Stimulated activated effector memory CD8-positive, alpha-beta T cell treated with anti-CD3 and anti-CD28 coated beads, Interleukin-12 subunit alpha, Interleukin-12 subunit beta, amount 100 ng/mL, for 72 hours (primary cell): Measurements from ENCODE around the gene SLC37A1.
A peak's percentile ranks its signal among the peaks of the same experiment; 100 is the strongest.

ENCODE experiments used
- ATAC-seq: fragments of 150-1000 bp; cut with Tn5 transposase; 2 replicates; pipeline ENCODE4 v1.10.0; 2021
- DNase-seq, 2 donors: peaks; one replicate each; pipeline ENCODE4 v3.0.0; 2021 to 2022; ENCODE audit warnings: low spot score in 2 of 2
- H3K27ac Mint-ChIP-seq: one replicate; pipeline ENCODE4 v1.8.0; 2022; ENCODE audit warnings: mild to moderate bottlenecking, mixed read lengths
- H3K36me3 Mint-ChIP-seq: one replicate; pipeline ENCODE4 v1.8.0; 2022; ENCODE audit warnings: mild to moderate bottlenecking, mixed read lengths
- H3K4me1 Mint-ChIP-seq: one replicate; pipeline ENCODE4 v1.8.0; 2022; ENCODE audit warnings: mixed read lengths
- H3K4me3 Mint-ChIP-seq: one replicate; pipeline ENCODE4 v1.8.0; 2022; ENCODE audit warnings: mild to moderate bottlenecking, mixed read lengths
- H3K9me3 Mint-ChIP-seq: one replicate; pipeline ENCODE4 v1.8.0; 2022; ENCODE audit warnings: mixed read lengths

Gene SLC37A1

GRCh38 chr21:42538479-42539275 is 25.0 kb downstream of the SLC37A1 start:
- Mint-ChIP-seq H3K9me3 (no peaks in the 10 kb centered on the region), H3K36me3 (peaks cover 38% of the 10 kb centered on the region), H3K4me1 (peaks cover 14% of the 10 kb centered on the region), H3K27ac (peak overlapping the region; percentile 76), H3K4me3 (no peak overlapping the region)
- DNase-seq (no peak), ATAC-seq (no peak)

- H3K36me3 Mint-ChIP-seq = peaks cover 44% of the 10 kb centered on the region
- ATAC-seq = no peak
Observed at GRCh38 chr21:42539342-42539741, 25.7 kb downstream of the SLC37A1 start.

GRCh38 chr21:42539931-42540343 is 26.3 kb downstream of the SLC37A1 start:
- Mint-ChIP-seq H3K9me3 (no peaks in the 10 kb centered on the region), H3K4me1 (peaks cover 19% of the 10 kb centered on the region), H3K36me3 (peaks cover 46% of the 10 kb centered on the region), H3K4me3 (no peak overlapping the region), H3K27ac (peak overlapping the region; percentile 68)
- ATAC-seq (no peak), DNase-seq (no peak)

More at GRCh38 chr21:42539342-42539741, 25.7 kb downstream of the SLC37A1 start:
- H3K9me3 Mint-ChIP-seq = no peaks in the 10 kb centered on the region
- peaks cover 14% of the 10 kb centered on the region for H3K4me1 Mint-ChIP-seq
- no peak overlapping the region for H3K27ac Mint-ChIP-seq
- H3K4me3 Mint-ChIP-seq = no peak overlapping the region
- no peak for DNase-seq

GRCh38 chr21:42540396-42540795 is 26.7 kb downstream of the SLC37A1 start:
- no peak for DNase-seq
- Mint-ChIP-seq H3K4me1 (peaks cover 24% of the 10 kb centered on the region), H3K36me3 (peaks cover 42% of the 10 kb centered on the region), H3K4me3 (no peak overlapping the region), H3K9me3 (no peaks in the 10 kb centered on the region), H3K27ac (peak overlapping the region; percentile 68)
- ATAC-seq = no peak

GRCh38 chr21:42541174-42541573 is 27.5 kb downstream of the SLC37A1 start:
- no peak for DNase-seq
- H3K9me3 Mint-ChIP-seq = no peaks in the 10 kb centered on the region
- peaks cover 26% of the 10 kb centered on the region for H3K4me1 Mint-ChIP-seq
- no peak overlapping the region for H3K4me3 Mint-ChIP-seq
- no peak for ATAC-seq
- peaks cover 34% of the 10 kb centered on the region for H3K36me3 Mint-ChIP-seq
- H3K27ac Mint-ChIP-seq = no peak overlapping the region

GRCh38 chr21:42541618-42542017 is 28.0 kb downstream of the SLC37A1 start:
- Mint-ChIP-seq H3K4me3 (no peak overlapping the region), H3K4me1 (peaks cover 26% of the 10 kb centered on the region), H3K27ac (no peak overlapping the region), H3K36me3 (peaks cover 33% of the 10 kb centered on the region), H3K9me3 (no peaks in the 10 kb centered on the region)
- no peak for ATAC-seq
- no peak for DNase-seq

- DNase-seq = no peak
- Mint-ChIP-seq H3K4me1 (peaks cover 26% of the 10 kb centered on the region), H3K27ac (no peak overlapping the region), H3K9me3 (no peaks in the 10 kb centered on the region), H3K4me3 (no peak overlapping the region), H3K36me3 (peaks cover 33% of the 10 kb centered on the region)
- ATAC-seq = no peak
Observed at GRCh38 chr21:42542196-42542595, 28.5 kb downstream of the SLC37A1 start.

- DNase-seq = no peak
- H3K36me3 Mint-ChIP-seq = peaks cover 35% of the 10 kb centered on the region
- no peak overlapping the region for H3K4me3 Mint-ChIP-seq
- H3K4me1 Mint-ChIP-seq = peaks cover 26% of the 10 kb centered on the region
- no peak for ATAC-seq
- no peak overlapping the region for H3K27ac Mint-ChIP-seq
- H3K9me3 Mint-ChIP-seq = no peaks in the 10 kb centered on the region
Observed at GRCh38 chr21:42542596-42542995, 28.9 kb downstream of the SLC37A1 start.

GRCh38 chr21:42543106-42543847 is 29.6 kb downstream of the SLC37A1 start:
- peak overlapping the region; percentile 88 for H3K27ac Mint-ChIP-seq
- peaks cover 29% of the 10 kb centered on the region for H3K4me1 Mint-ChIP-seq
- H3K9me3 Mint-ChIP-seq = no peaks in the 10 kb centered on the region
- no peak for ATAC-seq
- H3K36me3 Mint-ChIP-seq = peaks cover 38% of the 10 kb centered on the region
- no peak for DNase-seq
- no peak overlapping the region for H3K4me3 Mint-ChIP-seq

GRCh38 chr21:42544544-42544943 is 30.9 kb downstream of the SLC37A1 start:
- no peak for DNase-seq
- ATAC-seq = no peak
- Mint-ChIP-seq H3K4me3 (no peak overlapping the region), H3K27ac (peak overlapping the region; percentile 74), H3K9me3 (no peaks in the 10 kb centered on the region), H3K36me3 (peaks cover 50% of the 10 kb centered on the region), H3K4me1 (peaks cover 34% of the 10 kb centered on the region)

GRCh38 chr21:42545317-42545716 is 31.7 kb downstream of the SLC37A1 start:
- Mint-ChIP-seq H3K36me3 (peaks cover 54% of the 10 kb centered on the region), H3K4me1 (peaks cover 28% of the 10 kb centered on the region), H3K27ac (peak overlapping the region; percentile 74), H3K9me3 (no peaks in the 10 kb centered on the region), H3K4me3 (no peak overlapping the region)
- ATAC-seq (peak; percentile 49), DNase-seq (no peak)

- Mint-ChIP-seq H3K27ac (no peak overlapping the region), H3K4me1 (peaks cover 27% of the 10 kb centered on the region), H3K36me3 (peaks cover 56% of the 10 kb centered on the region), H3K4me3 (no peak overlapping the region), H3K9me3 (no peaks in the 10 kb centered on the region)
- DNase-seq (no peak), ATAC-seq (no peak)
Observed at GRCh38 chr21:42545745-42546144, 32.1 kb downstream of the SLC37A1 start.

- peaks cover 51% of the 10 kb centered on the region for H3K36me3 Mint-ChIP-seq
Observed at GRCh38 chr21:42546433-42546832, 32.8 kb downstream of the SLC37A1 start.

GRCh38 chr21:42547001-42547905 is 33.6 kb downstream of the SLC37A1 start:
- no peak overlapping the region for H3K4me3 Mint-ChIP-seq
- peak overlapping the region; percentile 48 for H3K27ac Mint-ChIP-seq
- no peak for DNase-seq
- peaks cover 27% of the 10 kb centered on the region for H3K4me1 Mint-ChIP-seq
- no peaks in the 10 kb centered on the region for H3K9me3 Mint-ChIP-seq
- H3K36me3 Mint-ChIP-seq = peaks cover 47% of the 10 kb centered on the region
- no peak for ATAC-seq

More at GRCh38 chr21:42546433-42546832, 32.8 kb downstream of the SLC37A1 start:
- Mint-ChIP-seq H3K4me1 (peaks cover 27% of the 10 kb centered on the region), H3K9me3 (no peaks in the 10 kb centered on the region), H3K4me3 (no peak overlapping the region), H3K27ac (no peak overlapping the region)
- DNase-seq (no peak), ATAC-seq (no peak)

- no peaks in the 10 kb centered on the region for H3K9me3 Mint-ChIP-seq
- peaks cover 27% of the 10 kb centered on the region for H3K4me1 Mint-ChIP-seq
- H3K36me3 Mint-ChIP-seq = peaks cover 44% of the 10 kb centered on the region
- DNase-seq (no peak), ATAC-seq (no peak)
- H3K4me3 Mint-ChIP-seq = no peak overlapping the region
- H3K27ac Mint-ChIP-seq = peak overlapping the region; percentile 48
Observed at GRCh38 chr21:42547906-42548365, 34.3 kb downstream of the SLC37A1 start.
